ENCODE measurements around the gene SPAG4.

DNA sequence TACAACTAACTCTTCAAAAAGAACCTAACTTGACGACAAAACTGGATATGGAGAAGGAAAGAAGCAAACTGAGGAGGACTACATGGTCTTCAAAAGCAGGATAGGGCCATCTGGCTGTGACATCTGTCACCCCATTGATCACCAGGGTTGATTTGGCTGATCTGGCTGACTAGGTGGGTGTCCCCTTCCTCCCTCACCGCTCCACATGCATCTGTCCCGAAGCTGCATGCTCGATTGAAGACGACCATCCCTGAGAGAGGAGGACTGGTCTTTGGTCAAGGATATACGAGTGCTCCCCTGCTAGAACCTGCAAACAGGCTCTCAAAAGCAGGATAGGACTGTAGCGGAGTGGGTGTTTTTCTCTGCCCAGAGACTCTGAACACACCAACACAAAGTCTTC lies 27.4 kb downstream of the SPAG4 start:
- TF ChIP-seq TAF1 (IDR thresholded peaks at IDR 0.05; ENCODE audit: borderline replicate concordance, low read depth, low read length) (no peak), NRF1 (conservative IDR thresholded peaks at IDR 0.05; ENCODE audit: low read depth, low read length) (no peak), SRF (IDR thresholded peaks at IDR 0.05; ENCODE audit: low read depth in 2 of 2, low read length in 2 of 2) (no peak)
- TF ChIP-seq, protein P1, sequence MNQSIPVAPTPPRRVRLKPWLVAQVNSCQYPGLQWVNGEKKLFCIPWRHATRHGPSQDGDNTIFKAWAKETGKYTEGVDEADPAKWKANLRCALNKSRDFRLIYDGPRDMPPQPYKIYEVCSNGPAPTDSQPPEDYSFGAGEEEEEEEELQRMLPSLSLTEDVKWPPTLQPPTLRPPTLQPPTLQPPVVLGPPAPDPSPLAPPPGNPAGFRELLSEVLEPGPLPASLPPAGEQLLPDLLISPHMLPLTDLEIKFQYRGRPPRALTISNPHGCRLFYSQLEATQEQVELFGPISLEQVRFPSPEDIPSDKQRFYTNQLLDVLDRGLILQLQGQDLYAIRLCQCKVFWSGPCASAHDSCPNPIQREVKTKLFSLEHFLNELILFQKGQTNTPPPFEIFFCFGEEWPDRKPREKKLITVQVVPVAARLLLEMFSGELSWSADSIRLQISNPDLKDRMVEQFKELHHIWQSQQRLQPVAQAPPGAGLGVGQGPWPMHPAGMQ (IDR thresholded peaks at IDR 0.05; ENCODE audit: borderline replicate concordance), result no peak
- TF ChIP-seq, protein P2, sequence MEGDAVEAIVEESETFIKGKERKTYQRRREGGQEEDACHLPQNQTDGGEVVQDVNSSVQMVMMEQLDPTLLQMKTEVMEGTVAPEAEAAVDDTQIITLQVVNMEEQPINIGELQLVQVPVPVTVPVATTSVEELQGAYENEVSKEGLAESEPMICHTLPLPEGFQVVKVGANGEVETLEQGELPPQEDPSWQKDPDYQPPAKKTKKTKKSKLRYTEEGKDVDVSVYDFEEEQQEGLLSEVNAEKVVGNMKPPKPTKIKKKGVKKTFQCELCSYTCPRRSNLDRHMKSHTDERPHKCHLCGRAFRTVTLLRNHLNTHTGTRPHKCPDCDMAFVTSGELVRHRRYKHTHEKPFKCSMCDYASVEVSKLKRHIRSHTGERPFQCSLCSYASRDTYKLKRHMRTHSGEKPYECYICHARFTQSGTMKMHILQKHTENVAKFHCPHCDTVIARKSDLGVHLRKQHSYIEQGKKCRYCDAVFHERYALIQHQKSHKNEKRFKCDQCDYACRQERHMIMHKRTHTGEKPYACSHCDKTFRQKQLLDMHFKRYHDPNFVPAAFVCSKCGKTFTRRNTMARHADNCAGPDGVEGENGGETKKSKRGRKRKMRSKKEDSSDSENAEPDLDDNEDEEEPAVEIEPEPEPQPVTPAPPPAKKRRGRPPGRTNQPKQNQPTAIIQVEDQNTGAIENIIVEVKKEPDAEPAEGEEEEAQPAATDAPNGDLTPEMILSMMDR (IDR thresholded peaks at IDR 0.05 in 2 of 3, conservative IDR thresholded peaks at IDR 0.05 in 1 of 3; ENCODE audit: control insufficient read depth in 2 of 3, extremely low read depth in 1 of 3, insufficient read depth in 1 of 3, low read depth in 3 of 3, low read length in 3 of 3), result no peak

Data from GM12878 (cell line).